ENCODE results near the gene UBE2E2. TPM values are rescaled to one million over a fixed set of nuclear protein-coding genes. Genes with fewer than 3 reads are reported as not detected.
A peak's percentile ranks its signal among the peaks of the same experiment; 100 is the strongest.

The UBE2E2 gene
- total and polyA plus RNA-seq, 3 experiments from 2014 or later = 0.86 to 8.0 (median 0.92) TPM

DNA sequence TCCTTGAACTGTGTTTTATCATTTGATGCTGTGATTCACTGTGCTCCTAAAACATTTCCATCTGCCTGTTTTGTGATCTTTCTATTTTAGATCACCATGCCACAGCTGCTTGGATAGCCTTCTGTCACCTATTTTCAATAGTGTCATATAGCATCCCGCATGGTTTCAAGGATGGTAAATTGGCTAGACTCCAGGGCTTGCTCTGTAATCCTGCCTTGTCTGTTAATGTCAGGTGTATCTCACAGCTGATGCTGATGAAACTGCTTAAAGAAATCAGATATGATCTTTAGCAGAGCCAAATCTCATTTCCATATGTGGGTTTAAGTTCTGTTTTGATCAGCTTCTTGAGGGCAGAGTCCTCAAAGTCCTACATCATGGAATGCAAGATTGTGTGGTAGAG is 182.2 kb downstream of the UBE2E2 start:
- Mint-ChIP-seq H3K9me3 (peaks cover 0 to 2% (median 0%) of the 10 kb centered on the region in 5 donors), H3K36me3 (no peaks in the 10 kb centered on the region), H3K4me1 (no peaks in the 10 kb centered on the region), H3K27me3 (peaks cover 0 to 1% of the 10 kb centered on the region in 2 donors), H3K4me3 (no peak overlapping the region), H3K27ac (no peak overlapping the region)
- no peaks in the 10 kb centered on the region for H3K9me3 ChIP-seq (ENCODE audit: low read length)
- POLR2A ChIA-PET = no interaction called here
- H3K4me1 ChIP-seq (ENCODE audit: insufficient read depth, low read length) = no peaks in the 10 kb centered on the region
- H3K4me3 ChIP-seq (ENCODE audit: low read length) = no peak overlapping the region
- H3K27ac ChIP-seq (ENCODE audit: low read depth, low read length) = no peak overlapping the region
- CTCF ChIA-PET = no interaction called here
- DNase-seq = no peak
- no peaks in the 10 kb centered on the region for H3K36me3 ChIP-seq (ENCODE audit: insufficient read depth, low read length)
- no peaks in the 10 kb centered on the region for H3K27me3 ChIP-seq (ENCODE audit: insufficient read depth, low read length, poor library complexity, severe bottlenecking)

- H3K4me1 Mint-ChIP-seq = no peaks in the 10 kb centered on the region
- H3K36me3 Mint-ChIP-seq = no peaks in the 10 kb centered on the region
- DNase-seq = no peak
- H3K27ac Mint-ChIP-seq = no peak overlapping the region
- H3K4me3 Mint-ChIP-seq = no peak overlapping the region
- Histone ChIP-seq H3K27ac (ENCODE audit: low read depth, low read length) (no peak overlapping the region), H3K9me3 (ENCODE audit: low read length) (no peaks in the 10 kb centered on the region), H3K36me3 (ENCODE audit: insufficient read depth, low read length) (no peaks in the 10 kb centered on the region), H3K27me3 (ENCODE audit: insufficient read depth, low read length, poor library complexity, severe bottlenecking) (no peaks in the 10 kb centered on the region), H3K4me3 (ENCODE audit: low read length) (no peak overlapping the region), H3K4me1 (ENCODE audit: insufficient read depth, low read length) (no peaks in the 10 kb centered on the region)
- peaks cover 0 to 2% (median 0%) of the 10 kb centered on the region in 5 donors for H3K9me3 Mint-ChIP-seq
- ChIA-PET CTCF (no interaction called here), POLR2A (no interaction called here)
- peaks cover 0 to 1% of the 10 kb centered on the region in 2 donors for H3K27me3 Mint-ChIP-seq
Measured at GRCh38 chr3:23387286-23387918, 184.3 kb downstream of the UBE2E2 start.

DNA sequence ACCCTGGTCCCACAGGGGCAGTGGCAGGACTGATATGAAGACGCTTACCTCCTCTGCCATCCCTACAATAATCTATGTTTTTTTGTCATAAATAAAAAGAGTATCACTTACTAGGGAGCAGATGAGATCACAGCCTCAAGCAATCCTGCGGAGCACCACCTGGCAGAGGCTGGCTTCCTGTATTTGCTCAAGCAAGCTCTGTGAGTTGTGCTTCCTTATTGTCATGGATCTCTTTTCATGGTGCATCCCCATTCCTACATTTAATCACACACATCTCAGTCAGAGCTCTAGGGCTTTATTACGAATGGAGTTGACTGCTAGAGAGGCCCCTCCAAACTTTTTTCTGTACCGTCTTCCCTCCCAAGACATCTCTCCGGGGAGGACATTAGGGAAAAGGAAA is 186.0 kb downstream of the UBE2E2 start:
- POLR2A ChIA-PET = no interaction called here

DNA sequence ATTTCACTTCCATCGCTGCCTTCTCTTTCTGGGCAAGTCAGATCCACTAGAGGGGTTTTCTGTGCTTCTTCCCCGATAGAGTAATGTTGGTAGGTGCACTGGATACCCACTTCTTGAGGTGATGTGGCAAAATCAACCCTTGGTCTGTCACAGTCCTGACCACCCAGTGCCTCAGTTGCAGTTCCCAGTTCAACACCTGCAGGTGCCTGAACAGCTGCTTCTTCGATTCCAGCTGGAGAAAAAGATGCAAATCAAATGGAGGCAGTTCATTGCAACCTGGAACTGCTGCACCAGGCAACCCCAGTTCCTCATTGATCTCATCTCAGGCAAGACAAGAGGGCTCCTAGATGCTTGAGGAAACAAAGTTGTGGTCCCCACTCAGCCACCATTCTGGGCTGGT is 186.6 kb downstream of the UBE2E2 start:
- Mint-ChIP-seq H3K4me1 (no peaks in the 10 kb centered on the region), H3K27ac (peak overlapping the region in 1 of 8 donors; percentile 41), H3K36me3 (no peaks in the 10 kb centered on the region), H3K9me3 (peaks cover 0 to 4% (median 0%) of the 10 kb centered on the region in 5 donors), H3K27me3 (peaks cover 0 to 1% of the 10 kb centered on the region in 2 donors), H3K4me3 (no peak overlapping the region)
- H3K9me3 ChIP-seq (ENCODE audit: low read length) = no peaks in the 10 kb centered on the region
- CTCF ChIA-PET = no interaction called here
- no peaks in the 10 kb centered on the region for H3K4me1 ChIP-seq (ENCODE audit: insufficient read depth, low read length)
- H3K36me3 ChIP-seq (ENCODE audit: insufficient read depth, low read length) = no peaks in the 10 kb centered on the region
- POLR2A ChIA-PET = no interaction called here
- no peak for DNase-seq
- no peak overlapping the region for H3K27ac ChIP-seq (ENCODE audit: low read depth, low read length)
- no peak overlapping the region for H3K4me3 ChIP-seq (ENCODE audit: low read length)
- no peaks in the 10 kb centered on the region for H3K27me3 ChIP-seq (ENCODE audit: insufficient read depth, low read length, poor library complexity, severe bottlenecking)

More for the DNA sequence above, 186.0 kb downstream of the UBE2E2 start:
- H3K9me3 Mint-ChIP-seq = peaks cover 0 to 4% (median 0%) of the 10 kb centered on the region in 5 donors
- CTCF ChIA-PET = no interaction called here
- no peak overlapping the region for H3K4me3 Mint-ChIP-seq
- H3K36me3 Mint-ChIP-seq = no peaks in the 10 kb centered on the region
- Histone ChIP-seq H3K27me3 (ENCODE audit: insufficient read depth, low read length, poor library complexity, severe bottlenecking) (no peaks in the 10 kb centered on the region), H3K4me3 (ENCODE audit: low read length) (no peak overlapping the region), H3K9me3 (ENCODE audit: low read length) (no peaks in the 10 kb centered on the region), H3K27ac (ENCODE audit: low read depth, low read length) (no peak overlapping the region), H3K4me1 (ENCODE audit: insufficient read depth, low read length) (no peaks in the 10 kb centered on the region), H3K36me3 (ENCODE audit: insufficient read depth, low read length) (no peaks in the 10 kb centered on the region)
- peaks cover 0 to 1% of the 10 kb centered on the region in 2 donors for H3K27me3 Mint-ChIP-seq
- no peaks in the 10 kb centered on the region for H3K4me1 Mint-ChIP-seq
- no peak for DNase-seq
- no peak overlapping the region for H3K27ac Mint-ChIP-seq

DNA sequence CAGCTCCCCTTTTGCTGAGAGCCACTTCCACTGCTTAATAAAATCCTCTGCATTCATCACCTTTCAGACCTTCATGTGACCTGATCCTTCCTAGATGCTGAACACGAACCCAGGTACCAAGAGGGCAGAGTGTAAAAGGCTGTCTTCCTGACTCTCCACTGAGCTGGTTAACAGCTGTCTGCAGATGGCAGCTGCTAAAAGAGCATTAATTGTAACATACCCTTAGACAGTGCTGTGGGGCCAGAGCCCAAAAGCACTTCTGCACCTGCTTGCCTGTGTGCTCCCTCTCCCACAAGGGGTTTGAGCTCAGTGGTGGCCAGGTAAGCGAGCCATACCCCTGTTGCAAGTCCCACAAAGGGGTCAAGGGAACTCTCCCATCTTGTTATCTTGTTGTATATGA is 187.3 kb downstream of the UBE2E2 start:
- CTCF ChIA-PET = no interaction called here

GRCh38 chr3:23390989-23391553 is 187.9 kb downstream of the UBE2E2 start:
- no peaks in the 10 kb centered on the region for H3K27me3 ChIP-seq (ENCODE audit: insufficient read depth, low read length, poor library complexity, severe bottlenecking)
- Mint-ChIP-seq H3K27me3 (peaks cover 0 to 1% of the 10 kb centered on the region in 2 donors), H3K4me3 (no peak overlapping the region), H3K36me3 (no peaks in the 10 kb centered on the region), H3K4me1 (no peaks in the 10 kb centered on the region), H3K9me3 (peaks cover 0 to 4% (median 0%) of the 10 kb centered on the region in 5 donors), H3K27ac (no peak overlapping the region)
- ChIA-PET CTCF (no interaction called here), POLR2A (no interaction called here)
- H3K9me3 ChIP-seq (ENCODE audit: low read length) = no peaks in the 10 kb centered on the region
- H3K36me3 ChIP-seq (ENCODE audit: insufficient read depth, low read length) = no peaks in the 10 kb centered on the region
- H3K4me3 ChIP-seq (ENCODE audit: low read length) = no peak overlapping the region
- no peak for DNase-seq
- no peak overlapping the region for H3K27ac ChIP-seq (ENCODE audit: low read depth, low read length)
- H3K4me1 ChIP-seq (ENCODE audit: insufficient read depth, low read length) = no peaks in the 10 kb centered on the region

More for the DNA sequence above, 187.3 kb downstream of the UBE2E2 start:
- peaks cover 0 to 4% (median 0%) of the 10 kb centered on the region in 5 donors for H3K9me3 Mint-ChIP-seq
- no peaks in the 10 kb centered on the region for H3K4me1 ChIP-seq (ENCODE audit: insufficient read depth, low read length)
- no peak overlapping the region for H3K4me3 ChIP-seq (ENCODE audit: low read length)
- H3K36me3 Mint-ChIP-seq = no peaks in the 10 kb centered on the region
- H3K9me3 ChIP-seq (ENCODE audit: low read length) = no peaks in the 10 kb centered on the region
- no peak for DNase-seq
- H3K27ac ChIP-seq (ENCODE audit: low read depth, low read length) = no peak overlapping the region
- POLR2A ChIA-PET = no interaction called here
- H3K4me3 Mint-ChIP-seq = no peak overlapping the region
- H3K4me1 Mint-ChIP-seq = no peaks in the 10 kb centered on the region
- H3K27me3 Mint-ChIP-seq = peaks cover 0 to 1% of the 10 kb centered on the region in 2 donors
- H3K36me3 ChIP-seq (ENCODE audit: insufficient read depth, low read length) = no peaks in the 10 kb centered on the region
- H3K27me3 ChIP-seq (ENCODE audit: insufficient read depth, low read length, poor library complexity, severe bottlenecking) = no peaks in the 10 kb centered on the region
- no peak overlapping the region for H3K27ac Mint-ChIP-seq

DNA sequence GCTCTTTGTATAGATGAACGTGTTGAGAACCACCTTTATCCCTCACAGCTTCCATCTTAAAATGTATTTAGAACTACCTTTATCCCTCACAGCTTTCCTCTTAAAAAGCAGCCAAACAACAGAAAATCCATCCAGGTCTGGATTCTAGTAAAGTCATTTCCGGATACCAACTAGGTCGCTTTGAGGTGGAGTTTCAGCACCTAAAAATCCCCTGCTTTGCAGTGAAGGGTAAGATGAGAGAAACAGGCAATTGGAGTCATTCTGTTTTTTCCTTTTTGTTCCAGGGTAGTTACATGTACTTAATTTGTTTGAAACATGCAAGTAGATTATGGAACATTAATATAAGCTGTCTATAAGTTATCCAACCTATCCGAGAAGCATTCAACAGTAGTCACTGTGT is 192.0 kb downstream of the UBE2E2 start:
- no peak overlapping the region for H3K27ac ChIP-seq (ENCODE audit: low read depth, low read length)
- no peaks in the 10 kb centered on the region for H3K9me3 ChIP-seq (ENCODE audit: low read length)
- Mint-ChIP-seq H3K27me3 (peaks cover 0 to under 1% of the 10 kb centered on the region in 2 donors), H3K4me1 (no peaks in the 10 kb centered on the region), H3K9me3 (peaks cover 0 to 4% (median 0%) of the 10 kb centered on the region in 5 donors), H3K27ac (no peak overlapping the region), H3K4me3 (no peak overlapping the region), H3K36me3 (no peaks in the 10 kb centered on the region)
- ChIA-PET POLR2A (no interaction called here), CTCF (no interaction called here)
- no peaks in the 10 kb centered on the region for H3K27me3 ChIP-seq (ENCODE audit: insufficient read depth, low read length, poor library complexity, severe bottlenecking)
- H3K4me1 ChIP-seq (ENCODE audit: insufficient read depth, low read length) = no peaks in the 10 kb centered on the region
- no peak for DNase-seq
- no peaks in the 10 kb centered on the region for H3K36me3 ChIP-seq (ENCODE audit: insufficient read depth, low read length)
- H3K4me3 ChIP-seq (ENCODE audit: low read length) = no peak overlapping the region

- CTCF ChIA-PET = no interaction called here
- Histone ChIP-seq H3K27ac (ENCODE audit: low read depth, low read length) (no peak overlapping the region), H3K4me3 (ENCODE audit: low read length) (no peak overlapping the region), H3K4me1 (ENCODE audit: insufficient read depth, low read length) (no peaks in the 10 kb centered on the region), H3K36me3 (ENCODE audit: insufficient read depth, low read length) (no peaks in the 10 kb centered on the region), H3K27me3 (ENCODE audit: insufficient read depth, low read length, poor library complexity, severe bottlenecking) (no peaks in the 10 kb centered on the region), H3K9me3 (ENCODE audit: low read length) (no peaks in the 10 kb centered on the region)
- H3K4me1 Mint-ChIP-seq = no peaks in the 10 kb centered on the region
- no peak overlapping the region for H3K27ac Mint-ChIP-seq
- H3K36me3 Mint-ChIP-seq = no peaks in the 10 kb centered on the region
- H3K4me3 Mint-ChIP-seq = no peak overlapping the region
- no peak for DNase-seq
- POLR2A ChIA-PET = no interaction called here
- H3K9me3 Mint-ChIP-seq = peaks cover 0 to 4% (median 0%) of the 10 kb centered on the region in 5 donors
- peaks cover 0 to 5% of the 10 kb centered on the region in 2 donors for H3K27me3 Mint-ChIP-seq
Measured at GRCh38 chr3:23396746-23397145, 193.6 kb downstream of the UBE2E2 start.
